IMR-90 (cell line): ENCODE data around the gene KIF9. TPM values are rescaled to one million over a fixed set of nuclear protein-coding genes. Genes with fewer than 3 reads are reported as not detected.

Experiments used
- ATAC-seq: fragments of 200-7000 bp; cut with Tn5 transposase; 2 replicates; pipeline ENCODE4 v1.9.1; 2020; ENCODE audit warnings: low read depth, mild to moderate bottlenecking, moderate library complexity
- BruUV-seq: library from RNA; stranded (reverse); fragments of 400-500 nt; replicated peaks from 2 replicates; lab custom pipeline; 2021; lab: Mats Ljungman, UMichigan
- CTCF ChIA-PET: fragments of 300-600 bp; formaldehyde crosslinking; extraction: SDS; loops from one replicate; lab custom pipeline; 2021; ENCODE audit warnings: antibody characterized with exemption; lab: Yijun Ruan, JAX
- POLR2A ChIA-PET: fragments of 300-600 bp; sonication (Branson Sonifier 250); formaldehyde crosslinking; loops from one replicate; lab custom pipeline; 2022; ENCODE audit warnings: antibody characterized with exemption; ENCODE audit not compliant: unreplicated experiment; lab: Charles Lee
- DNase-seq: peaks from one replicate; pipeline ENCODE4 v3.0.0; 2013
- H2AFZ ChIP-seq: replicated peaks from 2 replicates; pipeline ENCODE3; 2013; ENCODE audit warnings: low read length, mild to moderate bottlenecking; ENCODE audit not compliant: poor library complexity
- H2AK5ac ChIP-seq: 2 replicates; pipeline ENCODE4 v1.6.1; 2013; ENCODE audit warnings: low read depth, low read length, inconsistent platforms
- H2AK9ac ChIP-seq: replicated peaks from 2 replicates; pipeline ENCODE3; 2013; ENCODE audit warnings: mild to moderate bottlenecking, low read depth, low read length, moderate library complexity; ENCODE audit not compliant: poor library complexity
- H2BK120ac ChIP-seq: 2 replicates; pipeline ENCODE4 v1.6.1; 2013; ENCODE audit warnings: low read depth, low read length, inconsistent platforms
- H2BK15ac ChIP-seq: 3 replicates; pipeline ENCODE4 v1.6.1; 2013; ENCODE audit warnings: low read depth, low read length, inconsistent platforms
- H2BK20ac ChIP-seq: 2 replicates; pipeline ENCODE4 v1.6.1; 2013; ENCODE audit warnings: low read depth, mild to moderate bottlenecking, inconsistent platforms, low read length, moderate library complexity
- H2BK5ac ChIP-seq: 2 replicates; pipeline ENCODE4 v1.6.1; 2013; ENCODE audit warnings: mild to moderate bottlenecking, low read depth, low read length, inconsistent platforms; ENCODE audit not compliant: poor library complexity, severe bottlenecking
- H3K14ac ChIP-seq: replicated peaks from 2 replicates; pipeline ENCODE4 v1.6.1; 2013; ENCODE audit warnings: low read depth, low read length, inconsistent platforms
- H3K18ac ChIP-seq: 2 replicates; pipeline ENCODE4 v1.6.1; 2013; ENCODE audit warnings: low read depth, low read length, control low read depth
- H3K23ac ChIP-seq: 2 replicates; pipeline ENCODE4 v1.6.1; 2013; ENCODE audit warnings: low read depth, low read length, inconsistent platforms
- H3K27ac ChIP-seq: 2 replicates; pipeline ENCODE4 v1.5.1; 2013; ENCODE audit warnings: mild to moderate bottlenecking, control low read depth, low read length; ENCODE audit not compliant: insufficient read depth
- H3K27me3 ChIP-seq: 2 replicates; pipeline ENCODE4 v1.6.1; 2013; ENCODE audit warnings: low read length; ENCODE audit not compliant: control insufficient read depth, insufficient read depth
- H3K36me3 ChIP-seq: 2 replicates; pipeline ENCODE4 v1.6.1; 2013; ENCODE audit warnings: low read length, mixed read lengths; ENCODE audit not compliant: control insufficient read depth, insufficient read depth
- H3K4ac ChIP-seq: 2 replicates; pipeline ENCODE4 v1.6.1; 2013; ENCODE audit warnings: low read depth, low read length, inconsistent platforms
- H3K4me1 ChIP-seq: 2 replicates; pipeline ENCODE4 v1.6.1; 2013; ENCODE audit warnings: low read length, mixed read lengths; ENCODE audit not compliant: control insufficient read depth, insufficient read depth
- H3K4me2 ChIP-seq: 2 replicates; pipeline ENCODE4 v1.6.1; 2013; ENCODE audit warnings: low read depth, mild to moderate bottlenecking, control low read depth, low read length, moderate library complexity
- H3K4me3 ChIP-seq: 2 replicates; pipeline ENCODE4 v1.5.1; 2013; ENCODE audit warnings: low read depth, mild to moderate bottlenecking, control low read depth, low read length, moderate library complexity; ENCODE audit not compliant: insufficient read depth
- H3K56ac ChIP-seq: 2 replicates; pipeline ENCODE4 v1.6.1; 2013; ENCODE audit warnings: low read length, inconsistent platforms; ENCODE audit not compliant: insufficient read depth; ENCODE audit errors: extremely low read depth
- H3K79me1 ChIP-seq, 2 experiments: 2 replicates each; pipeline ENCODE4 v1.6.1; 2013; ENCODE audit warnings: low read length in 2 of 2, inconsistent platforms in 1 of 2, low read depth in 1 of 2
- H3K9ac ChIP-seq: 2 replicates; pipeline ENCODE4 v1.6.1; 2013; ENCODE audit warnings: low read depth, low read length, control low read depth
- H3K9me1 ChIP-seq: 2 replicates; pipeline ENCODE4 v1.6.1; 2013; ENCODE audit warnings: low read length, inconsistent platforms; ENCODE audit not compliant: insufficient read depth
- H3K9me3 ChIP-seq: 2 replicates; pipeline ENCODE4 v1.6.1; 2013; ENCODE audit warnings: low read length; ENCODE audit not compliant: control insufficient read depth, insufficient read depth
- H4K20me1 ChIP-seq: 2 replicates; pipeline ENCODE4 v1.6.1; 2013; ENCODE audit warnings: low read length, inconsistent platforms; ENCODE audit not compliant: insufficient read depth
- H4K5ac ChIP-seq: 2 replicates; pipeline ENCODE4 v1.6.1; 2013; ENCODE audit warnings: mild to moderate bottlenecking, low read depth, low read length, control low read depth
- H4K8ac ChIP-seq, 2 experiments: 2 replicates each; pipeline ENCODE4 v1.6.1; 2013; ENCODE audit warnings: low read depth in 2 of 2, low read length in 2 of 2, control low read depth in 1 of 2, inconsistent platforms in 1 of 2
- H4K91ac ChIP-seq: 2 replicates; pipeline ENCODE4 v1.6.1; 2013; ENCODE audit warnings: low read depth, low read length, inconsistent platforms; ENCODE audit not compliant: insufficient read depth
- BHLHE40 ChIP-seq: fragments of 150-350 bp; IDR thresholded peaks from 2 replicates; pipeline ENCODE4 v1.6.1; 2016; ENCODE audit warnings: mild to moderate bottlenecking, low read depth, low read length
- CTCF ChIP-seq: conservative IDR thresholded peaks from 2 replicates; pipeline ENCODE4 v1.5.1; 2012; ENCODE audit warnings: mild to moderate bottlenecking, low read depth, low read length, improper control_type of control experiment
- ELK1 ChIP-seq: fragments of 150-350 bp; IDR thresholded peaks from 2 replicates; pipeline ENCODE4 v1.6.1; 2016; ENCODE audit warnings: low read depth, mild to moderate bottlenecking, low read length, moderate library complexity, borderline replicate concordance
- MAFK ChIP-seq: IDR thresholded peaks from 2 replicates; pipeline ENCODE4 v1.6.1; 2012; ENCODE audit warnings: low read depth, low read length, improper control_type of control experiment
- MAZ ChIP-seq: IDR thresholded peaks from 2 replicates; pipeline ENCODE4 v1.6.1; 2012; ENCODE audit warnings: low read depth, mild to moderate bottlenecking, low read length, improper control_type of control experiment, moderate library complexity, borderline replicate concordance
- MXI1 ChIP-seq: IDR thresholded peaks from 2 replicates; pipeline ENCODE4 v1.6.1; 2012; ENCODE audit warnings: low read depth, mild to moderate bottlenecking, low read length, moderate library complexity, borderline replicate concordance
- NFE2L2 ChIP-seq: fragments of 150-350 bp; IDR thresholded peaks from 2 replicates; pipeline ENCODE4 v1.6.1; 2016; ENCODE audit warnings: low read depth, mild to moderate bottlenecking, low read length
- RCOR1 ChIP-seq: IDR thresholded peaks from 2 replicates; pipeline ENCODE4 v1.6.1; 2012; ENCODE audit warnings: mild to moderate bottlenecking, low read length, improper control_type of control experiment; ENCODE audit not compliant: insufficient replicate concordance
- RFX5 ChIP-seq: IDR thresholded peaks from 2 replicates; pipeline ENCODE4 v1.8.0; 2012; ENCODE audit warnings: low read depth, mild to moderate bottlenecking, low read length, moderate library complexity
- WGBS, 2 experiments: methylation state at CpG; one replicate each; pipeline versions ENCODE4 v1.1.5 to v1.1.7; 2013; ENCODE audit warnings: missing lambda C conversion rate in 2 of 2; ENCODE audit not compliant: insufficient read length in 1 of 2; ENCODE audit errors: extremely low coverage in 2 of 2; 5-methylcytosine and 5-hydroxymethylcytosine counted together
- dilution Hi-C: fragments of 300-500 bp; cut with HindIII; formaldehyde crosslinking; loops from one replicate; pipeline ENCODE4 v1.14.3; 2018; ENCODE audit warnings: low sequenced_read_pairs; ENCODE audit not compliant: unreplicated experiment
- in situ Hi-C: fragments of 300-500 bp; cut with MboI; formaldehyde crosslinking; loops from 3 replicates; pipeline ENCODE4 v1.14.3; 2019; ENCODE audit warnings: low sequenced_read_pairs, inconsistent platforms, mixed read lengths
- intact Hi-C: fragments of 100-400 bp; cut with micrococcal nuclease; formaldehyde crosslinking; loops from 2 replicates; pipeline ENCODE4 v1.10.0; 2022
- polyA plus RNA-seq, 3 experiments: library from polyadenylated mRNA; depleted of rRNA; stranded (reverse); fragments of >200 nt; gene quantifications; 2 replicates each; pipeline ENCODE4 v1.2.3, GENCODE V29; 2012; ENCODE audit warnings: low replicate concordance in 1 of 3
- total RNA-seq: library from RNA; depleted of rRNA; stranded (reverse); fragments of >200 nt; gene quantifications from 2 replicates; pipeline ENCODE4 v1.2.3, GENCODE V29; 2012

KIF9 gene
- total and polyA plus RNA-seq, 2 of the 4 experiments (the other 2 are of a cell fraction) = 1.8 to 5.0 TPM

GRCh38 chr3:47197287-47197686, 85.3 kb downstream of the KIF9 start:
- Histone ChIP-seq H2BK15ac (no peak overlapping the region), H3K27ac (no peak overlapping the region), H3K23ac (no peak overlapping the region), H4K5ac (no peak overlapping the region), H3K14ac (no peak overlapping the region), H4K91ac (no peak overlapping the region), H2AFZ (no peak overlapping the region), H3K56ac (no peak overlapping the region), H3K9me1 (no peaks in the 10 kb centered on the region), H2BK120ac (no peak overlapping the region), H3K18ac (no peak overlapping the region), H2BK20ac (no peak overlapping the region), H3K4me2 (no peak overlapping the region), H3K9me3 (no peaks in the 10 kb centered on the region), H3K9ac (no peak overlapping the region), H4K20me1 (no peaks in the 10 kb centered on the region), H3K79me1 (peaks cover 2 to 4% of the 10 kb centered on the region in 2 experiments; a peak in 2 of 4 replicates), H3K4me1 (no peaks in the 10 kb centered on the region), H4K8ac (no peak overlapping the region), H3K36me3 (no peaks in the 10 kb centered on the region), H2BK5ac (no peak overlapping the region), H3K4ac (no peak overlapping the region), H2AK5ac (no peak overlapping the region), H2AK9ac (no peak overlapping the region), H3K4me3 (no peak overlapping the region), H3K27me3 (no peaks in the 10 kb centered on the region)
- DNase-seq = no peak
- no TSS peak for BruUV-seq
- dilution Hi-C loops = no loop called here
- 59% methylated on average over 2 of the region's 3 CpGs; no CpG with 5 or more reads in 1 of the 2 experiments for WGBS, 2 experiments
- no peak for ATAC-seq
- CTCF ChIA-PET = no interaction called here
- intact Hi-C loops = loop anchor here (5.0 kb wide), 1 partner anchor 450 kb away; no protein-coding TSS in a partner anchor
- no peak for TF ChIP-seq NFE2L2
- no peak for TF ChIP-seq BHLHE40
- TF ChIP-seq MAZ = no peak
- no peak for TF ChIP-seq ELK1
- TF ChIP-seq MAFK = no peak
- TF ChIP-seq CTCF = no peak
- no peak for TF ChIP-seq RFX5
- no peak for TF ChIP-seq MXI1
- no peak for TF ChIP-seq RCOR1
- in situ Hi-C loops = no loop called here
- POLR2A ChIA-PET = no interaction called here
